Prostate gland (tissue), 2 donors: ENCODE results near the gene PMS1. TPM values are rescaled to one million over a fixed set of nuclear protein-coding genes. Genes with fewer than 3 reads are reported as not detected.
A peak's percentile ranks its signal among the peaks of the same experiment; 100 is the strongest.

Experiments used
- DNase-seq: peaks from one replicate; pipeline ENCODE4 v3.0.0-alpha.2; 2019; ENCODE audit warnings: low spot score
- H3K27ac ChIP-seq, 2 donors: fragments of 200-600 bp; sonication (generic); 2 replicates each; pipeline ENCODE4 v1.5.1; 2017 to 2019
- H3K27me3 ChIP-seq: fragments of 200-600 bp; sonication (generic); replicated peaks from 2 replicates; pipeline ENCODE4 v1.5.1; 2019; ENCODE audit not compliant: insufficient read depth
- H3K36me3 ChIP-seq, 2 donors: fragments of 200-600 bp; sonication (generic); 1 replicate in 1 of 2; 2 replicates in 1 of 2; pipeline versions ENCODE4 v1.5.1 to v1.8.1; 2017 to 2019
- H3K4me1 ChIP-seq: fragments of 200-600 bp; sonication (generic); replicated peaks from 2 replicates; pipeline ENCODE4 v1.5.1; 2019
- H3K4me3 ChIP-seq, 2 donors: fragments of 200-600 bp; sonication (generic); 2 replicates each; pipeline ENCODE4 v1.5.1; 2017 to 2019
- H3K9me3 ChIP-seq: fragments of 200-600 bp; sonication (generic); 2 replicates; pipeline ENCODE4 v1.5.1; 2017
- CTCF ChIP-seq, 4 experiments: fragments of 200-600 bp in 2 of 4; fragments of 450-650 bp in 2 of 4; sonication (generic) in 2 of 4; IDR thresholded peaks; 1 replicate in 3 of 4; 2 replicates in 1 of 4; pipeline ENCODE4 v1.5.1; 2016 to 2019; ENCODE audit warnings: antibody characterized with exemption in 4 of 4, mild to moderate bottlenecking in 2 of 4, moderate library complexity in 2 of 4
- POLR2A ChIP-seq: fragments of 450-650 bp; IDR thresholded peaks from one replicate; pipeline ENCODE4 v1.6.1; 2016; ENCODE audit warnings: antibody characterized with exemption, mild to moderate bottlenecking
- POLR2AphosphoS5 ChIP-seq: sonication (generic); formaldehyde crosslinking; IDR thresholded peaks from one replicate; pipeline ENCODE4 v1.6.1; 2017; ENCODE audit warnings: antibody characterized with exemption
- WGBS: methylation state at CpG from one replicate; pipeline ENCODE4 v1.1.5; 2018; 5-methylcytosine and 5-hydroxymethylcytosine counted together
- intact Hi-C: fragments of 100-400 bp; cut with DNase I; formaldehyde crosslinking; loops from one replicate; pipeline ENCODE4 v1.14.2; 2022
- total RNA-seq, 2 donors: library from RNA; depleted of rRNA; stranded (reverse); fragments of >200 nt; gene quantifications; one replicate each; pipeline ENCODE4 v1.1.0, GENCODE V29; 2016

The PMS1 gene
- total RNA-seq, 2 donors from 2014 or later, result 22.3 to 23.8 TPM

DNA sequence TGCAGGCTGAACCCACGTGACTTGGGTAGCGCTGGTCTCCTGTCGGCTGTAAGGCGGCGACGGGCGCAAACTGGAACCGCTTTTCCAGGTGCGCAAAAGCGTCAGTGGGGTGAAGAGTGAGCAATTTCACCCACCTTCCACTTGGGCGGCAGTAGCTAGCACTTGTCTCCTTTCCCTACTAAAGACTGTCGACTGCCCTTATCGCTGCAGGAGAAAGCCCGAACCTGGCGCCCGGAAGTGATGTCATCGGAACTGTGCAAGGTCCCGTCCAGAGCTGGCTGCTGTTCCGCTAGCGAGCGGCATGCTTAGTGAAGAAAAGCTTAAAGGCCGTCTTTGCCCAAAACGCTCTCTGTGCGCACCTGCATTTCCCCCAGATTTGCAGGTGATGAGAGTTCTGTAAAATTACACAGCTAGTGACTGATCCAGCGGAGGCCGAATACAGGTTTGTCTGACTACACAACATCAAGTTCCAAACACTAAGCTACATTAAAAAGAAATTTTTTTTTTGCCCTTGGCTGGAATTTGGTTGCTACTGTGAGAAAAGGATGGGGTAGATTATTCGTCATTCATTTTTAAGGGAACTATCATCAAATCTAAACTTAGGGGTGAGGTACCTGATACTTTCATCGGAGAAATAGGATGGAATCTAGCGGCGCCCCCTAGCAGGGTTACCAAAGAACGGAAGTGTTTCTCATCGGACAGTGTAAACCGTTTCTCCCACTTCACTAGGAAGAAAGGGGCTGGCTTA, 21.5 kb upstream of the PMS1 start, which contains the start of gene OSGEPL1:
Gene OSGEPL1 (minus strand): TSS at position 242 of the 748 bp plus-strand sequence. CDS start 1,152 bp downstream, outside the sequence.
- DNase-seq, result peak; percentile 91
- intact Hi-C loops, result no loop called here
- Histone ChIP-seq H3K9me3 (no peaks in the 10 kb centered on the region), H3K4me3 (peak within 1 kb of the TSS; percentile 66 to 78), H3K36me3 (no peaks in the 10 kb centered on the region), H3K27me3 (no peaks in the 10 kb centered on the region), H3K27ac (peak within 1 kb of the TSS; percentile 87 to 89), H3K4me1 (no peaks in the 10 kb centered on the region)
- TF ChIP-seq CTCF (IDR thresholded peaks at IDR 0.05) (peak in 3 of 4 experiments; percentile 13 to 42 (median 33)), POLR2AphosphoS5 (peak; percentile 60), POLR2A (peak; percentile 11)
- WGBS, result 0% methylated on average over 33 of the region's 33 CpGs

- H3K4me3 ChIP-seq, result no peak overlapping the region
- intact Hi-C loops, result no loop called here
- no peak for TF ChIP-seq POLR2A
- WGBS, result 83% methylated on average over 4 of the region's 4 CpGs
- H3K4me1 ChIP-seq, result no peaks in the 10 kb centered on the region
- no peaks in the 10 kb centered on the region for H3K27me3 ChIP-seq
- H3K9me3 ChIP-seq, result no peaks in the 10 kb centered on the region
- no peak for DNase-seq
- no peaks in the 10 kb centered on the region for H3K36me3 ChIP-seq
- H3K27ac ChIP-seq, result no peak overlapping the region
Measured at GRCh38 chr2:189763908-189764661, 20.2 kb upstream of the PMS1 start.

- Histone ChIP-seq H3K4me1 (peaks cover 3% of the 10 kb centered on the region), H3K27ac (no peak overlapping the region), H3K9me3 (no peaks in the 10 kb centered on the region), H3K4me3 (no peak overlapping the region), H3K36me3 (no peaks in the 10 kb centered on the region), H3K27me3 (no peaks in the 10 kb centered on the region)
- WGBS, result 62% methylated on average over 6 of the region's 6 CpGs
- TF ChIP-seq POLR2A (no peak), CTCF (IDR thresholded peaks at IDR 0.05) (no peak), POLR2AphosphoS5 (no peak)
- intact Hi-C loops, result no loop called here
- no peak for DNase-seq
Measured at GRCh38 chr2:189770590-189771322, 13.5 kb upstream of the PMS1 start.

- Histone ChIP-seq H3K27ac (no peak overlapping the region), H3K36me3 (no peaks in the 10 kb centered on the region), H3K27me3 (no peaks in the 10 kb centered on the region), H3K9me3 (no peaks in the 10 kb centered on the region), H3K4me1 (peaks cover 3% of the 10 kb centered on the region), H3K4me3 (no peak overlapping the region)
- no peak for TF ChIP-seq POLR2A
- no peak for TF ChIP-seq POLR2AphosphoS5
- TF ChIP-seq CTCF (IDR thresholded peaks at IDR 0.05), result no peak
- 39% methylated on average over 1 of the region's 1 CpG for WGBS
- DNase-seq, result no peak
- intact Hi-C loops, result no loop called here
Measured at GRCh38 chr2:189772212-189772611, 12.0 kb upstream of the PMS1 start.

DNA sequence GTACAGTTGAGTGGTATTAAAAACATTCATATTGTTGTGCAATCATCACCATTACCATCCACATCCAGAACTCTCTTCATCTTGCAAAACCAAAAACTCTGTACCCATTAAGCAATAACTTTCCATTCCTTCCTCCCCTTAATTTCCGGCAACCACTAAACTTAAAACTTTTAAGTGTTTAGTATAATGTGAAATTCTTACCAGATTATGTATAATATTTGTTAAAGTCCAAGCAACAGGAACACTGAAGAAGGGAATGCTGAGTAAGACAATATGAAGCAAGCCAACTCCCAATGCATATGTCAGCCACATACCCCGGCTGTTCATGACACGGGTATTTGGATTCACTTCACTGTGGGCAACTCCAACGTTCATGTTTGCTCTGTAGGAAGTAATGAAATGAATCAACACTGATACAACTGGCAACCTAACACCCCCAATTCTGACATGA, 2.0 kb upstream of the PMS1 start:
- H3K4me1 ChIP-seq, result no peaks in the 10 kb centered on the region
- H3K27me3 ChIP-seq, result no peaks in the 10 kb centered on the region
- H3K27ac ChIP-seq, result no peak overlapping the region
- DNase-seq, result no peak
- TF ChIP-seq POLR2A (no peak), CTCF (IDR thresholded peaks at IDR 0.05) (no peak), POLR2AphosphoS5 (no peak)
- no peaks in the 10 kb centered on the region for H3K9me3 ChIP-seq
- intact Hi-C loops, result loop anchor here (10.0 kb wide), 1 partner anchor 533 kb away; the partner anchor contains the start of gene HIBCH
- 55% methylated on average over 4 of the region's 4 CpGs for WGBS
- no peak overlapping the region for H3K4me3 ChIP-seq
- no peaks in the 10 kb centered on the region for H3K36me3 ChIP-seq
